ENCODE results near the gene IL15.
A peak's percentile ranks its signal among the peaks of the same experiment; 100 is the strongest.

- TF ChIP-seq CTCF (IDR thresholded peaks at IDR 0.05) (peak in 3 of 6 experiments; percentile 20 to 37 (median 22)), POLR2A (IDR thresholded peaks at IDR 0.05) (no peak)
Observed at GRCh38 chr4:141654098-141654497, 17.7 kb downstream of the IL15 start.
